Thyroid gland (tissue), 4 donors: Measurements from ENCODE around the gene MMP24.

Source experiments
- CTCF ChIP-seq, 6 experiments: fragments of 200-600 bp in 3 of 6; fragments of 450-650 bp in 3 of 6; sonication (generic) in 3 of 6; IDR thresholded peaks; one replicate each; pipeline ENCODE4 v1.5.1; 2016 to 2019; ENCODE audit warnings: antibody characterized with exemption in 6 of 6, mild to moderate bottlenecking in 2 of 6, inconsistent platforms in 1 of 6, moderate library complexity in 1 of 6
- POLR2A ChIP-seq, 2 donors: fragments of 450-650 bp; IDR thresholded peaks; one replicate each; pipeline ENCODE4 v1.6.1; 2017; ENCODE audit warnings: antibody characterized with exemption in 2 of 2, mild to moderate bottlenecking in 2 of 2, moderate library complexity in 1 of 2

GRCh38 chr20:35275741-35276251, 49.3 kb downstream of the MMP24 start:
- TF ChIP-seq POLR2A (IDR thresholded peaks at IDR 0.05) (no peak), CTCF (IDR thresholded peaks at IDR 0.05) (no peak)
